ENCODE results near the gene OR51E2.

- TF ChIP-seq POLR2A (IDR thresholded peaks at IDR 0.05) (no peak), EP300 (IDR thresholded peaks at IDR 0.05) (no peak)
- TF ChIP-seq, protein P1, sequence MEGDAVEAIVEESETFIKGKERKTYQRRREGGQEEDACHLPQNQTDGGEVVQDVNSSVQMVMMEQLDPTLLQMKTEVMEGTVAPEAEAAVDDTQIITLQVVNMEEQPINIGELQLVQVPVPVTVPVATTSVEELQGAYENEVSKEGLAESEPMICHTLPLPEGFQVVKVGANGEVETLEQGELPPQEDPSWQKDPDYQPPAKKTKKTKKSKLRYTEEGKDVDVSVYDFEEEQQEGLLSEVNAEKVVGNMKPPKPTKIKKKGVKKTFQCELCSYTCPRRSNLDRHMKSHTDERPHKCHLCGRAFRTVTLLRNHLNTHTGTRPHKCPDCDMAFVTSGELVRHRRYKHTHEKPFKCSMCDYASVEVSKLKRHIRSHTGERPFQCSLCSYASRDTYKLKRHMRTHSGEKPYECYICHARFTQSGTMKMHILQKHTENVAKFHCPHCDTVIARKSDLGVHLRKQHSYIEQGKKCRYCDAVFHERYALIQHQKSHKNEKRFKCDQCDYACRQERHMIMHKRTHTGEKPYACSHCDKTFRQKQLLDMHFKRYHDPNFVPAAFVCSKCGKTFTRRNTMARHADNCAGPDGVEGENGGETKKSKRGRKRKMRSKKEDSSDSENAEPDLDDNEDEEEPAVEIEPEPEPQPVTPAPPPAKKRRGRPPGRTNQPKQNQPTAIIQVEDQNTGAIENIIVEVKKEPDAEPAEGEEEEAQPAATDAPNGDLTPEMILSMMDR (IDR thresholded peaks at IDR 0.05), result no peak
Observed at GRCh38 chr11:4682623-4683419, 14.8 kb downstream of the OR51E2 start.

Data from gastroesophageal sphincter (tissue), 3 donors.